ENCODE results near the gene SHD. TPM values are rescaled to one million over a fixed set of nuclear protein-coding genes. Genes with fewer than 3 reads are reported as not detected.
A peak's percentile ranks its signal among the peaks of the same experiment; 100 is the strongest.

SHD gene
- total RNA-seq, 1 experiment from 2014 or later, result not detected

- H3K27me3 ChIP-seq (replicated peaks; ENCODE audit: insufficient read depth, low read depth, low read length, poor library complexity), result no peaks in the 10 kb centered on the region
- H3K4me3 ChIP-seq (ENCODE audit: low read depth, low read length, poor library complexity, severe bottlenecking), result no peak overlapping the region
- H3K9me3 ChIP-seq (ENCODE audit: low read depth, low read length, poor library complexity, severe bottlenecking), result no peaks in the 10 kb centered on the region
- H3K36me3 ChIP-seq (ENCODE audit: insufficient read depth, low read length, poor library complexity, severe bottlenecking), result peaks cover 15% of the 10 kb centered on the region
- TF ChIP-seq CTCF (conservative IDR thresholded peaks at IDR 0.05; ENCODE audit: low read depth, low read length) (no peak), EZH2 (IDR thresholded peaks at IDR 0.05; ENCODE audit: borderline replicate concordance, low read depth, low read length, poor library complexity, severe bottlenecking) (no peak)
- no peaks in the 10 kb centered on the region for H3K4me1 ChIP-seq (ENCODE audit: insufficient read depth, low read length, poor library complexity, severe bottlenecking)
- no peak for DNase-seq (ENCODE audit: low spot score)
- intact Hi-C loops (cut with micrococcal nuclease; ENCODE audit: unreplicated experiment), result loop anchor here (5.0 kb wide), 1 partner anchor 261 kb away; no protein-coding TSS in a partner anchor
- BruUV-seq (replicated peaks), result no TSS peak
- ChIA-PET POLR2A (ENCODE audit: low non-redundant PET) (no interaction called here), CTCF (interaction anchor here (0.5 to 2.5 kb wide), 9 partner anchors 16 to 370 kb away, joined by 4 to 21 read pairs (median 6); partner anchors contain the start of genes MPND, SH3GL1 and YJU2)
- H3K27ac ChIP-seq (ENCODE audit: low read depth, low read length, poor library complexity, severe bottlenecking), result no peak overlapping the region
Observed at GRCh38 chr19:4266253-4267000, 12.6 kb upstream of the SHD start.

GRCh38 chr19:4267101-4267900 lies 11.8 kb upstream of the SHD start:
- no peak for TF ChIP-seq EZH2 (IDR thresholded peaks at IDR 0.05; ENCODE audit: borderline replicate concordance, low read depth, low read length, poor library complexity, severe bottlenecking)
- TF ChIP-seq CTCF (conservative IDR thresholded peaks at IDR 0.05; ENCODE audit: low read depth, low read length), result peak; percentile 80
- intact Hi-C loops (cut with micrococcal nuclease; ENCODE audit: unreplicated experiment), result loop anchor here (1.0 to 5.0 kb wide), 3 partner anchors 85 to 260 kb away; partner anchors contain the start of gene SH3GL1

More at GRCh38 chr19:4267101-4267900, 11.8 kb upstream of the SHD start:
- peak; percentile 76 for DNase-seq (ENCODE audit: low spot score)
- H3K36me3 ChIP-seq (ENCODE audit: insufficient read depth, low read length, poor library complexity, severe bottlenecking), result peaks cover 15% of the 10 kb centered on the region
- H3K9me3 ChIP-seq (ENCODE audit: low read depth, low read length, poor library complexity, severe bottlenecking), result no peaks in the 10 kb centered on the region
- H3K27ac ChIP-seq (ENCODE audit: low read depth, low read length, poor library complexity, severe bottlenecking), result no peak overlapping the region
- ChIA-PET POLR2A (ENCODE audit: low non-redundant PET) (no interaction called here), CTCF (interaction anchor here (0.5 to 2.5 kb wide), 13 partner anchors 10 to 369 kb away, joined by 4 to 21 read pairs (median 6); partner anchors contain the start of genes MPND, SH3GL1 and YJU2)
- H3K27me3 ChIP-seq (replicated peaks; ENCODE audit: insufficient read depth, low read depth, low read length, poor library complexity), result no peaks in the 10 kb centered on the region
- no peak overlapping the region for H3K4me3 ChIP-seq (ENCODE audit: low read depth, low read length, poor library complexity, severe bottlenecking)
- no peaks in the 10 kb centered on the region for H3K4me1 ChIP-seq (ENCODE audit: insufficient read depth, low read length, poor library complexity, severe bottlenecking)
- no TSS peak for BruUV-seq (replicated peaks)
